Sigmoid colon (tissue), 7 donors: ENCODE results near the gene ZFAND3. TPM values are rescaled to one million over a fixed set of nuclear protein-coding genes. Genes with fewer than 3 reads are reported as not detected.

Source experiments
- DNase-seq: peaks from one replicate; pipeline ENCODE4 v3.0.0-alpha.2; 2019
- H3K27ac ChIP-seq, 4 donors: fragments of 200-600 bp; sonication (generic); one replicate each; pipeline ENCODE4 v1.5.1; 2016 to 2019; ENCODE audit warnings: mild to moderate bottlenecking in 1 of 4
- H3K27me3 ChIP-seq, 3 donors: fragments of 200-600 bp; sonication (generic); one replicate each; pipeline ENCODE4 v1.5.1; 2019; ENCODE audit warnings: mild to moderate bottlenecking in 1 of 3
- H3K36me3 ChIP-seq, 4 donors: fragments of 200-600 bp; sonication (generic); one replicate each; pipeline ENCODE4 v1.5.1; 2016 to 2019
- H3K4me1 ChIP-seq, 4 donors: fragments of 200-600 bp; sonication (generic); one replicate each; pipeline ENCODE4 v1.5.1; 2017 to 2019
- H3K4me3 ChIP-seq, 4 donors: fragments of 200-600 bp; sonication (generic); one replicate each; pipeline ENCODE4 v1.5.1; 2017 to 2019; ENCODE audit warnings: mild to moderate bottlenecking in 2 of 4, moderate library complexity in 1 of 4
- H3K9me3 ChIP-seq, 4 donors: fragments of 200-600 bp in 3 of 4; sonication (generic) in 3 of 4; one replicate each; pipeline versions ENCODE4 v1.5.1 to v1.6.1; 2013 to 2019
- CTCF ChIP-seq, 4 experiments: fragments of 450-650 bp in 3 of 4; fragments of 200-600 bp in 1 of 4; IDR thresholded peaks; one replicate each; pipeline ENCODE4 v1.5.1; 2016 to 2019; ENCODE audit warnings: antibody characterized with exemption in 4 of 4, mild to moderate bottlenecking in 3 of 4, moderate library complexity in 2 of 4
- EP300 ChIP-seq, 4 donors: sonication (generic); formaldehyde crosslinking; IDR thresholded peaks; one replicate each; pipeline ENCODE4 v1.6.1; 2017; ENCODE audit warnings: antibody characterized with exemption in 4 of 4
- POLR2A ChIP-seq, 2 donors: fragments of 450-650 bp; IDR thresholded peaks; one replicate each; pipeline ENCODE4 v1.6.1; 2016; ENCODE audit warnings: antibody characterized with exemption in 2 of 2, mild to moderate bottlenecking in 2 of 2, moderate library complexity in 2 of 2
- POLR2AphosphoS5 ChIP-seq, 4 donors: sonication (generic); formaldehyde crosslinking; IDR thresholded peaks; one replicate each; pipeline ENCODE4 v1.6.1; 2017; ENCODE audit warnings: antibody characterized with exemption in 4 of 4
- WGBS, 2 donors: extraction: QIAGEN DNeasy Blood & Tissue Kit; methylation state at CpG; one replicate each; pipeline ENCODE4 v1.1.7; 2013; 5-methylcytosine and 5-hydroxymethylcytosine counted together
- intact Hi-C: fragments of 100-400 bp; cut with DNase I; formaldehyde crosslinking; loops from one replicate; pipeline ENCODE4 v1.15.1; 2023
- polyA plus RNA-seq, 3 donors: library from polyadenylated mRNA; stranded (reverse); fragments of 200-250 nt; gene quantifications; one replicate each; pipeline ENCODE4 v1.2.3, GENCODE V29; 2013
- total RNA-seq, 4 donors: library from RNA; depleted of rRNA; stranded (reverse); fragments of >200 nt; gene quantifications; one replicate each; pipeline ENCODE4 v1.1.0, GENCODE V29; 2016
- donor health status: healthy with polysubstance abuse.
- donor health status: Bipolar disorder and iron deficiency.
- donor health status: healthy.

Gene ZFAND3
- total and polyA plus RNA-seq, 7 donors = 32.4 to 54.8 (median 39.0) TPM

DNA sequence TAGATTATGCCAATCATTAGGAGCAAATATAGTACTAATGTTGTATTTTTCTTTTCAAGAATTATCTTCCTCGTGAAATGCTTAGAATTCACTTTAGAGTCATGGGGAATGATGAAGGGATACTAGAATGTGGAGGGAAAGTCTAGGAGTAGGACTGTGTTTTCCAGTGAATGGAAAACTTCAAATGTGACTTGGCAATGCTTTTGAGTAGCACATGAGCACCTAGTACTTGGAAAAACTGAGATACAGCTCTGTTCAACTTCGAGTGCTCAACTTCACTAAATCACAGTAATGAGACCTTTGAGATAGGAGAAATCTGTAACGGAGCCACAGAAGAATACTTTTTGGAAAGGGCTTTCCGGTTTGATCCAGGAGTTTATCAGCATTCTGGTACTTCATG is 272.9 kb downstream of the ZFAND3 start:
- H3K36me3 ChIP-seq = no peaks in the 10 kb centered on the region
- peaks cover 0 to 61% (median 39%) of the 10 kb centered on the region in 4 donors for H3K4me1 ChIP-seq
- no peak for TF ChIP-seq CTCF (IDR thresholded peaks at IDR 0.05)
- no peak for TF ChIP-seq EP300 (IDR thresholded peaks at IDR 0.05)
- no peaks in the 10 kb centered on the region for H3K9me3 ChIP-seq
- H3K27me3 ChIP-seq = no peaks in the 10 kb centered on the region
- no peak for DNase-seq
- WGBS, 2 donors = 96 to 97% methylated on average over 4 of the region's 4 CpGs
- H3K4me3 ChIP-seq = no peak overlapping the region
- intact Hi-C loops = no loop called here
- H3K27ac ChIP-seq = no peak overlapping the region

- H3K4me3 ChIP-seq = no peak overlapping the region
- no peak overlapping the region for H3K27ac ChIP-seq
- no peak for DNase-seq
- TF ChIP-seq POLR2AphosphoS5 (IDR thresholded peaks at IDR 0.05) (no peak), EP300 (IDR thresholded peaks at IDR 0.05) (no peak), CTCF (IDR thresholded peaks at IDR 0.05) (no peak), POLR2A (IDR thresholded peaks at IDR 0.05) (no peak)
- intact Hi-C loops = no loop called here
- H3K36me3 ChIP-seq = no peaks in the 10 kb centered on the region
- H3K4me1 ChIP-seq = peaks cover 0 to 58% (median 36%) of the 10 kb centered on the region in 4 donors
- no peaks in the 10 kb centered on the region for H3K27me3 ChIP-seq
- no peaks in the 10 kb centered on the region for H3K9me3 ChIP-seq
These were observed 273.4 kb downstream of the ZFAND3 start for GRCh38 chr6:38092964-38093363.

GRCh38 chr6:38095054-38095453 is 275.5 kb downstream of the ZFAND3 start:
- no peaks in the 10 kb centered on the region for H3K36me3 ChIP-seq
- WGBS, 2 donors = 72 to 75% methylated on average over 2 of the region's 2 CpGs
- intact Hi-C loops = no loop called here
- no peaks in the 10 kb centered on the region for H3K27me3 ChIP-seq
- H3K9me3 ChIP-seq = no peaks in the 10 kb centered on the region
- H3K4me3 ChIP-seq = no peak overlapping the region
- H3K4me1 ChIP-seq = peaks cover 0 to 51% (median 31%) of the 10 kb centered on the region in 4 donors
- TF ChIP-seq POLR2AphosphoS5 (IDR thresholded peaks at IDR 0.05) (no peak), EP300 (IDR thresholded peaks at IDR 0.05) (no peak), CTCF (IDR thresholded peaks at IDR 0.05) (no peak), POLR2A (IDR thresholded peaks at IDR 0.05) (no peak)
- DNase-seq = no peak
- no peak overlapping the region for H3K27ac ChIP-seq

DNA sequence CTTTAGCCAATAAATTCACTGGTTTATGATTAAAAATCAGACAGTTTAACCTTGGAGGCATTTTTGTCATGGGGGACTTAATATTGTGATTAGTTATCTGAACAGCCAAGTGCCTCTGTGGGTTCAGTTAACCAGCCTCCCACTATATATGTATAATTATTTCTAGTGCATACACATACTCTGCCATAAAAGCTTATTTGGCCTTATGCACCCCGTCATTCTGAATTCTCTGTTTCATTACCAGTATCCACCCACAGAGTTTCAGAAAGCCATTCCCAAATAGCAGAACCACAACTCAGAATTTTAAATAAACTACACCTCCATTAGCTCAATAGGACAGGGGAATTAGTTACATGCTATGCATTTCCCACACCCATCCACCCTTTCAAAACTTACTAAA is 279.7 kb downstream of the ZFAND3 start:
- 78 to 83% methylated on average over 1 of the region's 1 CpG for WGBS, 2 donors
- H3K4me3 ChIP-seq = no peak overlapping the region
- no peaks in the 10 kb centered on the region for H3K36me3 ChIP-seq
- H3K27me3 ChIP-seq = no peaks in the 10 kb centered on the region
- TF ChIP-seq POLR2AphosphoS5 (IDR thresholded peaks at IDR 0.05) (no peak), EP300 (IDR thresholded peaks at IDR 0.05) (no peak)
- no peak for DNase-seq
- H3K4me1 ChIP-seq = peaks cover 0 to 18% (median 9%) of the 10 kb centered on the region in 4 donors
- intact Hi-C loops = no loop called here
- no peaks in the 10 kb centered on the region for H3K9me3 ChIP-seq
- H3K27ac ChIP-seq = no peak overlapping the region

GRCh38 chr6:38100380-38100779 is 280.9 kb downstream of the ZFAND3 start:
- H3K27ac ChIP-seq = no peak overlapping the region
- H3K27me3 ChIP-seq = no peaks in the 10 kb centered on the region
- intact Hi-C loops = no loop called here
- no peaks in the 10 kb centered on the region for H3K9me3 ChIP-seq
- no peaks in the 10 kb centered on the region for H3K36me3 ChIP-seq
- H3K4me3 ChIP-seq = no peak overlapping the region
- DNase-seq = no peak
- H3K4me1 ChIP-seq = peaks cover 0 to 9% (median 4%) of the 10 kb centered on the region in 4 donors
- TF ChIP-seq POLR2A (IDR thresholded peaks at IDR 0.05) (no peak), EP300 (IDR thresholded peaks at IDR 0.05) (no peak), CTCF (IDR thresholded peaks at IDR 0.05) (no peak), POLR2AphosphoS5 (IDR thresholded peaks at IDR 0.05) (no peak)
- 69 to 86% methylated on average over 1 of the region's 1 CpG for WGBS, 2 donors
